ENCODE data around the gene CDON.

DNA sequence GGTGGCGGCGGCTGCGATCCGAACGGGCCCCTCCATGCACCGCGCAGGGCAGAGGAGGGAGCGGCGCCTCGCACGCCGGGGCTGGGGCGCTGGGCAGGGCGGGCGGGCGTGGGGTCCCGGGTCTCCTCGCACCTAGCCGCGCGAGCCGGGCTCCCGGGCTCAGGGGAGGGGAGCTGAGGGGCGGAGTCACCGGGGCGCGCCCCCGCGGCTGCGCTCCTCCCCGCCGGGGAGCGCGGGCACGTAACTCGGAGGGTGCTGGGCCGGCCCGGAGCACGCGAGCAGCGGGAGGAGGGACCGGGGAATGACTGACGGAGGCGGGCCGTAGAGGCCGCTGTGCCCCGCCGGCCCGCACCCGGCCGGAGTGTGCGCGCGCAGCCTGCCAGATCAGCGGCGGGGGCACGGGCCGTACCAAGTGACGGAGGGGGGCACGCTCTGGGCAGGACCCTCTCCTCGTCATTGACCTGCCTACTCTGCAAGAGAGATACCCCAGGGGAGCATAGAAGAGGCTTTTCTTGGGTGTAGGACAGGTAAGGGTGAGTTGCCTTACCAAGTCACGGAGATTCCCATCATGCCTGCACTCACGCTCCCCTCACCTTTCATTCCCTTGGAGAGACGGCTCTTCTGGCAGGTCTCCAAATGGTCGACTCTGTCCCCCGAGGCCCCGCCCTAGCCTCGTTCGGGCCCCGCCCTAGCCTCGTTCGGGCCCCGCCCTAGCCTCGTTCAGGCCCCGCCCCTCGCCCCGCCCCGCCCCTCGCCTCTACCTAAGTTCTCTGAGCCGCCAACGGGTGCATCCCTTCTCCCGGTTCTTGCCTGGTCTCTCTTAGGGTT is at the start of gene CDON:
- TF ChIP-seq, protein P1, sequence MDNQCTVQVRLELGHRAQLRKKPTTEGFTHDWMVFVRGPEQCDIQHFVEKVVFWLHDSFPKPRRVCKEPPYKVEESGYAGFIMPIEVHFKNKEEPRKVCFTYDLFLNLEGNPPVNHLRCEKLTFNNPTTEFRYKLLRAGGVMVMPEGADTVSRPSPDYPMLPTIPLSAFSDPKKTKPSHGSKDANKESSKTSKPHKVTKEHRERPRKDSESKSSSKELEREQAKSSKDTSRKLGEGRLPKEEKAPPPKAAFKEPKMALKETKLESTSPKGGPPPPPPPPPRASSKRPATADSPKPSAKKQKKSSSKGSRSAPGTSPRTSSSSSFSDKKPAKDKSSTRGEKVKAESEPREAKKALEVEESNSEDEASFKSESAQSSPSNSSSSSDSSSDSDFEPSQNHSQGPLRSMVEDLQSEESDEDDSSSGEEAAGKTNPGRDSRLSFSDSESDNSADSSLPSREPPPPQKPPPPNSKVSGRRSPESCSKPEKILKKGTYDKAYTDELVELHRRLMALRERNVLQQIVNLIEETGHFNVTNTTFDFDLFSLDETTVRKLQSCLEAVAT (IDR thresholded peaks at IDR 0.05): no peak
- TF ChIP-seq CCNT2 (IDR thresholded peaks at IDR 0.05; ENCODE audit: borderline replicate concordance, extremely low read depth, insufficient read length, low read depth, low read length) (peak; percentile 86), ZNF274 (IDR thresholded peaks at IDR 0.05; ENCODE audit: borderline replicate concordance, low read depth, low read length) (no peak), ZBTB7A (IDR thresholded peaks at IDR 0.05; ENCODE audit: borderline replicate concordance, control insufficient read depth, low read depth, low read length) (no peak; the same call in 1 of the 2 replicates)
